ENCODE data around the gene COLEC12. TPM values are rescaled to one million over a fixed set of nuclear protein-coding genes. Genes with fewer than 3 reads are reported as not detected.

Gene COLEC12
- total RNA-seq, 1 experiment from 2014 or later = not detected

GRCh38 chr18:508835-509234 is 8.3 kb upstream of the COLEC12 start:
- ATAC-seq (no peak), DNase-seq (ENCODE audit: low read depth, low spot score) (no peak)
- Histone ChIP-seq H3K9ac (ENCODE audit: low read length) (no peak overlapping the region), H2AFZ (ENCODE audit: low read depth, low read length, poor library complexity, severe bottlenecking) (no peak overlapping the region), H3K4me3 (replicated peaks in 1 of 2; ENCODE audit: low read depth in 1 of 2, low read length in 2 of 2) (no peak overlapping the region), H3K36me3 (ENCODE audit: control insufficient read depth in 1 of 2, insufficient read depth in 2 of 2, low read length in 2 of 2) (no peaks in the 10 kb centered on the region), H3K27me3 (ENCODE audit: insufficient read depth, low read length) (peaks cover 13% of the 10 kb centered on the region; the same call in 1 of the 2 replicates), H3K4me1 (ENCODE audit: control insufficient read depth in 1 of 2, insufficient read depth in 2 of 2, low read length in 2 of 2) (no peaks in the 10 kb centered on the region), H4K20me1 (ENCODE audit: insufficient read depth) (no peaks in the 10 kb centered on the region), H3K9me2 (ENCODE audit: insufficient read depth) (no peaks in the 10 kb centered on the region), H3K79me2 (ENCODE audit: insufficient read depth, low read length) (no peaks in the 10 kb centered on the region), H3K9me3 (ENCODE audit: control insufficient read depth in 1 of 2, insufficient read depth in 1 of 2, low read depth in 1 of 2, low read length in 2 of 2) (no peaks in the 10 kb centered on the region), H3K4me2 (ENCODE audit: low read length) (no peak overlapping the region), H3K27ac (ENCODE audit: low read depth, low read length) (no peak overlapping the region)
- TF ChIP-seq ZNF274 (IDR thresholded peaks at IDR 0.05; ENCODE audit: low read depth, low read length) (no peak), YY1 (IDR thresholded peaks at IDR 0.05; ENCODE audit: extremely low read depth, insufficient replicate concordance, low read depth, low read length) (no peak), SP1 (IDR thresholded peaks at IDR 0.05; ENCODE audit: low read depth) (no peak)
- BruUV-seq (replicated peaks) = no TSS peak
- RAD21 ChIA-PET (ENCODE audit: low non-redundant PET in 1 of 2, low total read pairs in 2 of 2, uncharacterized antibody in 2 of 2, unreplicated experiment in 2 of 2) = no interaction called here
- intact Hi-C loops (cut with micrococcal nuclease) = no loop called here
- POLR2A ChIA-PET = no interaction called here
- CTCF ChIA-PET = interaction anchor here (0.9 kb wide), 1 partner anchor 11 kb away, joined by 3 read pairs; no protein-coding TSS in a partner anchor

GRCh38 chr18:507636-508035 is 7.1 kb upstream of the COLEC12 start:
- CTCF ChIA-PET = no interaction called here
- Histone ChIP-seq H3K27ac (ENCODE audit: low read depth, low read length) (no peak overlapping the region), H3K9me3 (ENCODE audit: control insufficient read depth in 1 of 2, insufficient read depth in 1 of 2, low read depth in 1 of 2, low read length in 2 of 2) (no peaks in the 10 kb centered on the region), H3K4me3 (replicated peaks in 1 of 2; ENCODE audit: low read depth in 1 of 2, low read length in 2 of 2) (no peak overlapping the region), H3K4me2 (ENCODE audit: low read length) (no peak overlapping the region), H3K4me1 (ENCODE audit: control insufficient read depth in 1 of 2, insufficient read depth in 2 of 2, low read length in 2 of 2) (no peaks in the 10 kb centered on the region), H2AFZ (ENCODE audit: low read depth, low read length, poor library complexity, severe bottlenecking) (no peak overlapping the region), H3K79me2 (ENCODE audit: insufficient read depth, low read length) (no peaks in the 10 kb centered on the region), H3K27me3 (ENCODE audit: insufficient read depth, low read length) (peaks cover 13% of the 10 kb centered on the region; the same call in 1 of the 2 replicates), H3K9ac (ENCODE audit: low read length) (no peak overlapping the region), H3K9me2 (ENCODE audit: insufficient read depth) (no peaks in the 10 kb centered on the region), H4K20me1 (ENCODE audit: insufficient read depth) (no peaks in the 10 kb centered on the region), H3K36me3 (ENCODE audit: control insufficient read depth in 1 of 2, insufficient read depth in 2 of 2, low read length in 2 of 2) (no peaks in the 10 kb centered on the region)
- no peak for ATAC-seq
- no TSS peak for BruUV-seq (replicated peaks)
- intact Hi-C loops (cut with micrococcal nuclease) = no loop called here
- POLR2A ChIA-PET = no interaction called here
- RAD21 ChIA-PET (ENCODE audit: low non-redundant PET in 1 of 2, low total read pairs in 2 of 2, uncharacterized antibody in 2 of 2, unreplicated experiment in 2 of 2) = interaction anchor here in 1 of 2 experiments (0.7 kb wide), 1 partner anchor 317 kb away, joined by 3 read pairs; no protein-coding TSS in a partner anchor
- DNase-seq (ENCODE audit: low read depth, low spot score) = no peak
- TF ChIP-seq CEBPB (IDR thresholded peaks at IDR 0.05; ENCODE audit: low read depth) (no peak), SRF (IDR thresholded peaks at IDR 0.05; ENCODE audit: low read depth) (no peak), ZNF274 (IDR thresholded peaks at IDR 0.05; ENCODE audit: low read depth, low read length) (no peak), POLR2AphosphoS5 (IDR thresholded peaks at IDR 0.05; ENCODE audit: low read depth, low read length) (no peak), REST (IDR thresholded peaks at IDR 0.05; ENCODE audit: low read depth) (no peak)

Measured in HCT116 (cell line).